Measurements from ENCODE around the gene ZNF138.
"Not testable (repeated sequence)": the region's sequence is repeated elsewhere in the genome, so short reads cannot be mapped to it uniquely, and the experiment has no call there.

The ZNF138 gene

DNA sequence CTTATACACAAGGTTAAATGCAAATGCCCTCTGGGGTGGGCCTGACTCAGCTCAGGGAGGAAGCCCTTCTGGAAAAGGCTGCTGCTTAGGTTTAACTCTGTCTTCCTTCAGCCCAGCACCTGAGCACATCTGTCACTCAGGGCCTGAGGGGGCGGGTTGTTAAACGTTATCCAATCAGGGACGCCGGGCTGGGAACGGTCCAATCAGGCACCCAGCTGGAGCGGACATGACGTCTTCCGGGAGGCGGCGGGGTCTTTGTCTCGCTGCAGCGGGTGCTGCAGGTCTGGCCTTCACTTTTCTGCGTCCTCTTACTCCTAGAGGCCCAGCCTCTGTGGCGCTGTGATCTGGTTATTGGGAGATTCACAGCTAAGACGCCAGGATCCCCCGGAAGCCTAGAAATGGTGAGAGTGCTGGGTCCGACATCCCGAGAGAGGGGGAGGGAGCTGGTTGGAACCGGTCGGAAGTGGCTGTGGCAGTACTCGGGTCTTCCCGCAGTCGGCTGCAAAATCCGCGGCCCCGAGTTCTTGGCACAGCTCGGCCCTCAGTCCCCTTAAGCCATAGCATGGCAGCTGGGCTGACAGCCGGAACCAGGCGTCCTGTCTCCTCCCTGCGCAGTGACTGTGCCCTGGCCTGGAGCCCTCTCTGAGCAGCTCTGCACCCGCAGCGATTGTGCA lies at the start of gene ZNF138:
ZNF138 (plus strand) TSS at position 258 of the 674 bp plus-strand sequence; CDS start at position 399, 141 bp downstream.
- peak; percentile 94 to 96 for DNase-seq

GRCh38 chr7:64744680-64745079 lies 49.5 kb upstream of the ZNF138 start:
- DNase-seq, result no peak

DNA sequence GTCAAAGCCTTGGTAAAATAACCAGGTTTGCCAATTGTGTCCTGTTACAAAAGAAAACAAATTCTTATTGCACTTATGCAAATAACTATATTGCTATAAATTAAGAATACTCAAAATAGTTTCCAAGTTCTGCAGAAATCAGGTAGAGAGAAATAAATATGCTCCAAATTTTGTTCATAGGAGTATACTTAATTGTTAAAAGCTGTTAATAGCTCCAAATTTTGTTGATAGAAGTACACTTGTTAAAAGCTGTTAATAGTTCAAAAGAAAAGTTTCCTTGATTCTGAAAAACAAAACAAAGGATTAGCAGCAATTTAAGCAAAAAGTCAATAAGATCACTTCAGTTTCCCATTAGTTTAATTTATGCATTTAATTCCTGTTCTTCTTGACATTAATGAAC lies 46.4 kb upstream of the ZNF138 start:
- no peak for DNase-seq

- DNase-seq, result no peak
Observed at GRCh38 chr7:64753032-64753431, 41.2 kb upstream of the ZNF138 start.

DNA sequence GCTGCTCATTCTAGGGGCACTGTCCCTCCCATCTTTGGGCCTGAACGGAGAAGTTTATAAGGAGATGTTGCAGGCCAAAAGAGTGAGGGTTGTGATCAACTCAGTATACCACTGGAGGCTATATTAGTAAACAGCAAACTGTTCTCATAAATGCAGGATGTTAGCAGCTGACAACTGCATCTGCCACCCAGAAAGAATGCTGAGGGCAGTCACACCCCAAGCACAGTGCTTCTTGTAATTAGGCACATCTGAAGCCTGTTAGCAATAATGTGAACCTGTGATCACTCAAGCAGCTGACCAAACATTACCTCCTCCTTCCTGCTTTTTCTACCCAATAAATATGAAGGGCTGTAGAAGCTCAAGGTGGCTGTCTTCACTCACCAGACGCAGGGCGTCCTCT lies 38.4 kb upstream of the ZNF138 start:
- no peak for DNase-seq

DNA sequence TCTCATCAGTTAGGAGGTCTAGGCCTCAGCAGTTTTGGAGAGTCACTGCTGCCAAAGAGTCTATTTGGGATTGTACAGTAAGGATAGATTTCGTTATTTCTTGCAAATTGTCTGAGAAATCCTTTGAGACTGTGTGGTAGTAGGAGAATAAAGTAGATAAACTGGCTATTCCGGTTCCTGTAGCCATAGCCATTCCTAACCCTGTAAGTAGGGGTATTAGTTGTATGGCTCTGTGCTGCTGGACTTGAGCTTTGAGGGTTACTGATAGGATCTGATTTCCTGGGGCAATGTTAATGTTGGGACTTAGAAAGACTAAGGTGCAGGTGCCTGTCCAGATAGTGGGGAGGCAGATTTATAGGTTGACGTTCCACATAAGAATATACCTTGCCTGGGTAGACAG lies 36.1 kb upstream of the ZNF138 start:
- no peak for DNase-seq

DNA sequence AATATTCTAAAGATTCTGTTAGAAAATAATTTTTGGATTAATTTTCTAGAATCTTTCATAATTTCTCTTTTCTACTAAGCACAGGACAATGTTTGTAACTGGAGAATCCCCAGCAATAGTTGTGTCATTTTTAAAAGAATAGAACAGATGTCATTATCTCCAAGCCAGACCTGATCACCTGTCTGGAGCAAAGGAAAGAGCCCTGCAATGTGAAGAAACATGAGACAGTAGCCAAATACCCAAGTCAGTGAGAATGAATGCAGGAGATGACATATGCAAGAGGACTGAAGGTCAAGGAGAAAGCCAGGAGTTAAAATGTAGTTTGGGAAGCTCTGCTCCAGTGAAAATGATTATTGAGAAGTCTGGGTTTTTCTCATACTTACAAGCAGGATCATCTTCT lies 25.4 kb upstream of the ZNF138 start:
- no peak for DNase-seq

DNA sequence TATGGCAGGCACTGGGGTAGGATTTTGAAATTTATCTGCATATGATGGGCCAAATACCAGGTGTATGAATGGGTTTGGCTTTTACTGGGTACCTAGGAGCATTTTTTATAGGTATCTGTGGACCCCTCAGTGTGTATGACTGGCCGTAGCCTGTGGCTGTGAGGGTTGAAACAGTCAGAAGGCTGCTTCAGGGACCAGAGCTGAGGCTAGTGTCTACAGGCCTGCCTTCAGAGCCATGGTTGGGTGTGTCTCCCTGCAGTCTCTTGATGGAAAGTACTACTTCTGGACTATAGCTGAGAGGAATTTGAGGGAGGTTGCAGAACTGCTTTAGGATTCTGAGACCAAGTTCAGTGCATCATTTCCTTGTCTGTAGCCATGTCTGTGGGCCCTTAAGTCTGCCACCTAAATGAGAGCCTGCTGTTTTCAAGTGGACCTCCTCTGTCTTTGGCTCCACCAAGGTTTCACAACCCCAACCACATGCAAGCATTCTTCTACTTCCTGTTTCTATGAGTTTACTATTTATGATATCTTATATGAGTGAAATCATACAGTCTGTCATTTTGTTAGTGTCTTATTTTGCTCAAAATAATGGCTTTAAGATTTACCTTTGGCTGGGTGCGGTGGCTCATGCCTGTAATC lies 19.9 kb upstream of the ZNF138 start:
- no peak for DNase-seq

DNA sequence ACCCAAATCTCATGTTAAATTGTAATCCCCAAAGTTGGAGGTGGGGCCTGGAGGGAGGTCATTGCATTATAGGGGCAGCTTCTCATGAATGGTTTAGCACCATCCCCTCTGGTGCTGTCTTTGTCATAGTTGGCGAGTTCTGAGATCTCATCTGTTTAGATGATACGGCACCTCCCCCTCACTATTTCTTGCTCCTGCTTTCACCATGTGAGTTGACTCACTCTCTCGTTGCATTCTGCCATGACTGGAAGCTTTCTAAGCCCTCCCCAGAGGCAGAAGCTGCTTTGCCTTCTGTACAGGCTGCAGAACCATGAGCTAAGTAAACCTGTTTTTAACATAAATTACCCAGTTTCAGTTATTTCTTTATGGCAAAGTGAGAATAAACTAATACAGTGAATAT lies 18.9 kb upstream of the ZNF138 start:
- DNase-seq, result no peak

GRCh38 chr7:64784842-64785241 lies 9.4 kb upstream of the ZNF138 start:
- not testable (repeated sequence) for DNase-seq

- DNase-seq, result no peak
Observed at GRCh38 chr7:64787295-64787694, 6.9 kb upstream of the ZNF138 start.

- not testable (repeated sequence) for DNase-seq
Observed at GRCh38 chr7:64789241-64789640, 5.0 kb upstream of the ZNF138 start.

GRCh38 chr7:64793106-64793755 lies 997 bp upstream of the ZNF138 start:
- no peak for DNase-seq

DNA sequence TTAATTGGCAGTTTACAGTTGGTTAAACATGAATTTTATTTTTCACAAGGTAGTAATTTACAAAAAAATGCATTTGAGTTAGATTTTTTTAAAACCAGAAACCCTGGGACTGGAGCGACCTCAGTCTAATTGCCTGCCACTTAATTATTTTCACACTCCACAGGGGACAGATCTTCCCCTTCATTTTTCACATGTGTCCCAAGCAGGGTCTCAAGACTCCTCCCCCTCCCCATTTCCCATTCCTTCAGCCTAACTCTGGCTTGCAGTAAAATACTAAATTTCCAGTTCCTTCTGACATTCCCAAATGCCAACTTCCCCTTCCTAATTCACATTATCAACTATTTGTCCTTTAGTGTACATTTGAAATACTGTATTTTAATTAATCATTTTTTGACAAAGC lies 948 bp downstream of the ZNF138 start:
- DNase-seq, result no peak

DNA sequence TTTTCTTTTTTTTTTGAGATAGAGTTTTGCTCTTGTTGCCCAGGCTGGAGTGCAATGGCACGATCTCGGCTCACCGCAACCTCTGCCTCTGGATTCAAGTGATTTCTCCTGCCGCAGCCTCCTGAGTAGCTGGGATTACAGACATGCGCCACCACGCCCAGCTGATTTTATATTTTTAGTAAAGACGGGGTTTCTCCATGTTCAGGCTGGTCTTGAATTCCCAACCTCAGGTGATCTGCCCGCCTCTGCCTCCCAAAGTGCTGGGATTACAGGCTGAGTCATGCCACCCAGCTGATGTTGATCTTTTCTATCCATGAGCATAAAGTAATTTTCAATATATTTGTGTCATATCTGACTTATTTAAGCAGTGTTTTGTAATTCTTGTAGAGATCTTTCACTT lies 4.9 kb downstream of the ZNF138 start:
- not testable (repeated sequence) for DNase-seq

DNA sequence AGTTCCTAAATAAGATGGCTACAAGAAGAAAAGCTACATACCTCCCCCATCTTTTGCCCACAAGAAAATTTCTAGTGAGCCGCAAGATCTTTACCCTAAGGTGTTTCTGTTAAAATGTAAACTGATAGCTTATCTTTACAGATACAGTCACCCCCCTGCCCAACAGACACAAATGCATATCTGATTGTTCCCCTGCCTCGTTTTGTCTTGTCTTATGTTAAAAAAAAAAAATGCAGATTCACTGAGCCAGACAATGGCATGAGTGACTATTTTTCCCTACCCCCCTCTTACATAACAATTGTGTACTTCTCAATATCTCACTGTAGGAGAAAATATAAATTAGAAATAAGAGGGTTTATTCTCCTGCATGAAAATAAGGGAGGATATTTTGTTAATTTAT lies 8.5 kb downstream of the ZNF138 start:
- no peak for DNase-seq

DNA sequence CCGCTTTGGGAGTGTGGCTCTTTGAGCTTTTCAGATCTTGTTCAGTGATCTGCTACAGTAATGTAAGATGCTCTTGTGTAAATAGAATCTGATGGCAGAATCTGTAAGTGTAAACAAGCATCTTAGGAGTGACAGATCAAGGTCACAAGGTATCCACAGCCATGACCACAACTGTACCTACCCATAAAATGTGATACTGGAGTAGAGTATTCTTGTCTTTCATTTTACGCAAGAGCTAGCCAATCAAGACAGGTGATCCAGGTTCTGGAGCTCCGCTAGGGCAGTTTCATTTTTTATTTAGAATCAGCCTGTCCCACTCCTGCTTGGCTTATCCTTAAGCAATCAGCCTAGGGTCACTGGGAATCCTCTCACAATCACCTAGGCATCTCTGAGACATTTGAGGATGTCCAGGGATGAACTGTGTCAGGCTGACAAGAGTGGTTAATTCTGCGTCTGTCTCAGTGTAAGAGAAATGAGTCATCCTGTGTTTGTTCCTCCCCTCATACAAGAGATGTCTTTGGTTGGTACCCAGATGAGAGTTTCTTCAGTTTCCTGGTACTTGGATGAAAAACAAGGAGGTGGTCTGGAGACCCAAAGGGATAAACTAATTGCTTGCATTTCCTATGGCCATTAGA lies 13.6 kb downstream of the ZNF138 start:
- DNase-seq, result no peak

DNA sequence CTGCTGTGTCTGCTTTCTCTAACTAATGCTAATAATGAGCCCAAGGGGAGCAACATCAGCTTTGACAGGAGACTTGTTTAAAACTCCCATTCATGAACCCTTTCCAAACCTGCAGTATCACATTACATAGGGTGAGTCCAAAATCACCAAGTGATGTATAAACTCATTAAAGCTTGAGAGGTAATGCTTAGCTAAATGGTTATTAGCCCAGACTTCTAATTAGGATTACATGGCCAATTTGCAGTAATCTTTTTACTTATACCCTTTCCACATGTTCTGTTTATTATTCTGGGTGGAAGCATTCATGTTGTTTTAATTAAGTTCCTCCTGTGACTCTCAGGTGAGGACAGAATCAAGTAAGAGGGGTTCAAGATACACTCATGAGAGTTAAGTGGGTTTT lies 17.5 kb downstream of the ZNF138 start:
- no peak for DNase-seq

GRCh38 chr7:64830926-64831325 lies 36.7 kb downstream of the ZNF138 start:
- DNase-seq, result no peak

- no peak for DNase-seq
Observed at GRCh38 chr7:64832136-64832535, 37.9 kb downstream of the ZNF138 start.

DNA sequence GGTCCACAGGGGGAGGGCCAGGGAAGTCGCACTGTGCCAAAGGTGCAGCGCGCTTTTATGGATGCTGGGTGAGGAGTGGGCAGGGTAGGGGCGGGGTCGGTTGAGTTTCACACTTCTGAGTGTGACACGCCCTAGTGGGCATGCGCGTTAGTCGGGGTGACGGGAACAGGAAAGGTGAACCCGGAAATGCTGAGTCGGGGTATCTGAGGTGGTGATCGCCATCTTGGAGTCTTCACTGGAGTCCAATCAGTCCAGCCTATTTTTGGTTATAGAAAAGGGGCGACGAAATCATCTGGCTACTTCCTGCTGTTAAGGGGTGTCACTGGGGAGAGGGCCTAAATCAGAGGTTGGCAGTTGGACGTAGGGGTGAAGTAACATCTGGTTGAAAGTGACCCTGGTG lies 40.8 kb downstream of the ZNF138 start:
- DNase-seq, result no peak

DNA sequence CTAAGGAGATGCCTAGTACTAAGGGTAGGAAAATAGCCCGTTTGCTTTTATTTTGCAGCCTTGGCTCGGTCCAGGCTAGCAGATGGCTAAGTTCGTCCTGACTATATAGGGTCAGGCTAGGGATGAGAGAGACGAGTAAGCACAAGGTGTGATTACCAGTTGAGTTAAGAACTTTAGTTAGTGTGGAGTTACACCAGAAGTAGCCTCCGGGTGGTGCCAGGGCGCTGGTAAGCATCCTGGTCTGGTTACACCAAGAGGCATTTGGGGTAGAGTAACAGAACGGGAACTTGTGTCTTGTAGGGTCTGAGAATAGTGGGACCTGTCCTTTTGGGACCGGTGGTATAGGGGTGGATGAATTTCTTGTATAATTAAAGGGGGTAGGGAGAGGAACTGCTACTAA lies 41.6 kb downstream of the ZNF138 start:
- not testable (repeated sequence) for DNase-seq

DNA sequence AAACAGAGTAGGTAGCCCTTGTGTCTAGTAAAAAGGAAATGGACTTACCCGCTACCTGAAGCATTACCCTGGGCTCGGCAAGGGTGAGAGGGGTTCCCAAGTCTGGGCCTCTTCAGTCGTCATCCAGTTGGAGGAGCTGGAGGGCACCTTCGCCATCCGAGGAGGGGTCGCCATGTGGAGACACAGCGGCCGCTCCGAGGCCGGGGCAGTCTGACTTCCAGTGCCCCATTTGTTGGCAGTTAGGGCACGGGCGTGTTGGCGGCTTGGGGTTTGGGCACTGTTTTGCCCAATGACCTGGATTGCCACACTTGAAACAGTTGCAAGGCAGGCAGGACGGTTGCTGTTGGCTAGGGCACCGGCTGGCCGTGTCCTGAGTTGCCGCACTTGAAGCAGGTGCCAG lies 43.8 kb downstream of the ZNF138 start:
- DNase-seq, result not testable (repeated sequence)

DNA sequence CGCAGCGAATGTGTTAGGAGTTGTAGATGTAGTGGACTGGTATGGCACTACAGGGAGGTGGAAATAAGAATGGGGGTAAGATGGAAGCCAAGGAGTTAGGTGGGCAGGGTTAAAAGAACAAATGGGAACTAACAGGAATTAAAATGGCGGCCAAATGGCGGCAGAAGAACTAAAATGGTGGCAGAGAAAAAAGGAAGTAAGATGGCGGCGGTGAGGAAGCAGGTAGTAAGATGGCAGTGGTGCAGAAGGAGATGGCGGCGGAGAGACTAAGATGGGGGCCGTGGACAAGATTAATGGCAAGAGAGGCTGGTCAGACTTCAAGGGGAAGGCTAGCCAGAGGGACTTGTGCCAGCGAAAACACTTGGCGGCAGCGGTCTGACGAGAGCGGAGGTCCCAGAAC lies 44.5 kb downstream of the ZNF138 start:
- DNase-seq, result no peak

Data from activated CD4-positive, alpha-beta T cell treated with anti-CD3 and anti-CD28 coated beads, Interleukin-2, amount 50 U/mL, for 48 hours (primary cell).